ENCODE results near the gene ITGB1. TPM values are rescaled to one million over a fixed set of nuclear protein-coding genes. Genes with fewer than 3 reads are reported as not detected.

ITGB1 gene
- total RNA-seq, 1 experiment from 2014 or later: 317 TPM

DNA sequence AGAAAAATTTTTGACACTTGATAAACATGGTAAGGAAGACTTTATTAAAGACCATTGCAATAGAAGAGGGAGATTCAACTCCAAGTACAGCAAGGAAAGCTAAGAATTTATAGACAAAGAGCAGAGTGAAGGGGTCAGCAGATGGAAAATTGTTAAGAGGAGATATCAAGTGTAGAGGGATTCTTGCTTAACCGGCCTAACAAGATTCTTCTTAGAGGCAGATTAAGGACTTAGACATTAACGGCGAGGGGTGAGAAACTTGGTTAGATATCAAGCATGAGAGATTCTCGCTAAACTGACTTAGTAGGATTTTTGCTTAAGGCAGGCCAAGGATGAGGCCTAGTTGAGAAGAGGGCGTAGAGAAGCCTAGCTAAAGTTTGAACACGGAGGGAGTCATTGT, 76.0 kb downstream of the ITGB1 start:
- Mint-ChIP-seq H3K27me3 (ENCODE audit: low read depth) (no peaks in the 10 kb centered on the region; the same call in 1 of the 2 replicates), H3K36me3 (no peaks in the 10 kb centered on the region), H3K27ac (no peak overlapping the region; the same call in 1 of the 2 replicates), H3K9me3 (no peaks in the 10 kb centered on the region), H3K4me3 (no peak overlapping the region), H3K4me1 (peaks cover 10% of the 10 kb centered on the region)
- ChIA-PET CTCF (interaction anchor here (1.2 kb wide), 1 partner anchor 11 kb away, joined by 5 read pairs; no protein-coding TSS in a partner anchor), POLR2A (no interaction called here)
- ATAC-seq (no peak), DNase-seq (ENCODE audit: low spot score) (no peak)
- TF ChIP-seq MXD4 (CRISPR knock-in tag; IDR thresholded peaks at IDR 0.05; ENCODE audit: borderline replicate concordance): no peak
- no peak for TF ChIP-seq HMGXB4 (CRISPR knock-in tag; IDR thresholded peaks at IDR 0.05)
- no peak for TF ChIP-seq FOXJ3 (CRISPR knock-in tag; IDR thresholded peaks at IDR 0.05; ENCODE audit: borderline replicate concordance)
- TF ChIP-seq, protein P1, sequence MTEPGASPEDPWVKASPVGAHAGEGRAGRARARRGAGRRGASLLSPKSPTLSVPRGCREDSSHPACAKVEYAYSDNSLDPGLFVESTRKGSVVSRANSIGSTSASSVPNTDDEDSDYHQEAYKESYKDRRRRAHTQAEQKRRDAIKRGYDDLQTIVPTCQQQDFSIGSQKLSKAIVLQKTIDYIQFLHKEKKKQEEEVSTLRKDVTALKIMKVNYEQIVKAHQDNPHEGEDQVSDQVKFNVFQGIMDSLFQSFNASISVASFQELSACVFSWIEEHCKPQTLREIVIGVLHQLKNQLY (CRISPR knock-in tag; IDR thresholded peaks at IDR 0.05): no peak
- TF ChIP-seq, protein P2, sequence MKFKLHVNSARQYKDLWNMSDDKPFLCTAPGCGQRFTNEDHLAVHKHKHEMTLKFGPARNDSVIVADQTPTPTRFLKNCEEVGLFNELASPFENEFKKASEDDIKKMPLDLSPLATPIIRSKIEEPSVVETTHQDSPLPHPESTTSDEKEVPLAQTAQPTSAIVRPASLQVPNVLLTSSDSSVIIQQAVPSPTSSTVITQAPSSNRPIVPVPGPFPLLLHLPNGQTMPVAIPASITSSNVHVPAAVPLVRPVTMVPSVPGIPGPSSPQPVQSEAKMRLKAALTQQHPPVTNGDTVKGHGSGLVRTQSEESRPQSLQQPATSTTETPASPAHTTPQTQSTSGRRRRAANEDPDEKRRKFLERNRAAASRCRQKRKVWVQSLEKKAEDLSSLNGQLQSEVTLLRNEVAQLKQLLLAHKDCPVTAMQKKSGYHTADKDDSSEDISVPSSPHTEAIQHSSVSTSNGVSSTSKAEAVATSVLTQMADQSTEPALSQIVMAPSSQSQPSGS (CRISPR knock-in tag; IDR thresholded peaks at IDR 0.05; ENCODE audit: borderline replicate concordance, low read depth): no peak
- TF ChIP-seq ETV6 (CRISPR knock-in tag; IDR thresholded peaks at IDR 0.05): no peak
- TF ChIP-seq, protein P3, sequence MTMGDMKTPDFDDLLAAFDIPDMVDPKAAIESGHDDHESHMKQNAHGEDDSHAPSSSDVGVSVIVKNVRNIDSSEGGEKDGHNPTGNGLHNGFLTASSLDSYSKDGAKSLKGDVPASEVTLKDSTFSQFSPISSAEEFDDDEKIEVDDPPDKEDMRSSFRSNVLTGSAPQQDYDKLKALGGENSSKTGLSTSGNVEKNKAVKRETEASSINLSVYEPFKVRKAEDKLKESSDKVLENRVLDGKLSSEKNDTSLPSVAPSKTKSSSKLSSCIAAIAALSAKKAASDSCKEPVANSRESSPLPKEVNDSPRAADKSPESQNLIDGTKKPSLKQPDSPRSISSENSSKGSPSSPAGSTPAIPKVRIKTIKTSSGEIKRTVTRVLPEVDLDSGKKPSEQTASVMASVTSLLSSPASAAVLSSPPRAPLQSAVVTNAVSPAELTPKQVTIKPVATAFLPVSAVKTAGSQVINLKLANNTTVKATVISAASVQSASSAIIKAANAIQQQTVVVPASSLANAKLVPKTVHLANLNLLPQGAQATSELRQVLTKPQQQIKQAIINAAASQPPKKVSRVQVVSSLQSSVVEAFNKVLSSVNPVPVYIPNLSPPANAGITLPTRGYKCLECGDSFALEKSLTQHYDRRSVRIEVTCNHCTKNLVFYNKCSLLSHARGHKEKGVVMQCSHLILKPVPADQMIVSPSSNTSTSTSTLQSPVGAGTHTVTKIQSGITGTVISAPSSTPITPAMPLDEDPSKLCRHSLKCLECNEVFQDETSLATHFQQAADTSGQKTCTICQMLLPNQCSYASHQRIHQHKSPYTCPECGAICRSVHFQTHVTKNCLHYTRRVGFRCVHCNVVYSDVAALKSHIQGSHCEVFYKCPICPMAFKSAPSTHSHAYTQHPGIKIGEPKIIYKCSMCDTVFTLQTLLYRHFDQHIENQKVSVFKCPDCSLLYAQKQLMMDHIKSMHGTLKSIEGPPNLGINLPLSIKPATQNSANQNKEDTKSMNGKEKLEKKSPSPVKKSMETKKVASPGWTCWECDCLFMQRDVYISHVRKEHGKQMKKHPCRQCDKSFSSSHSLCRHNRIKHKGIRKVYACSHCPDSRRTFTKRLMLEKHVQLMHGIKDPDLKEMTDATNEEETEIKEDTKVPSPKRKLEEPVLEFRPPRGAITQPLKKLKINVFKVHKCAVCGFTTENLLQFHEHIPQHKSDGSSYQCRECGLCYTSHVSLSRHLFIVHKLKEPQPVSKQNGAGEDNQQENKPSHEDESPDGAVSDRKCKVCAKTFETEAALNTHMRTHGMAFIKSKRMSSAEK (CRISPR knock-in tag; IDR thresholded peaks at IDR 0.05; ENCODE audit: borderline replicate concordance): no peak
- no peak for TF ChIP-seq ZNF281 (CRISPR knock-in tag; IDR thresholded peaks at IDR 0.05)
- TF ChIP-seq, protein P4, sequence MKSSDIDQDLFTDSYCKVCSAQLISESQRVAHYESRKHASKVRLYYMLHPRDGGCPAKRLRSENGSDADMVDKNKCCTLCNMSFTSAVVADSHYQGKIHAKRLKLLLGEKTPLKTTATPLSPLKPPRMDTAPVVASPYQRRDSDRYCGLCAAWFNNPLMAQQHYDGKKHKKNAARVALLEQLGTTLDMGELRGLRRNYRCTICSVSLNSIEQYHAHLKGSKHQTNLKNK (CRISPR knock-in tag; IDR thresholded peaks at IDR 0.05): no peak
- TF ChIP-seq, protein P5, sequence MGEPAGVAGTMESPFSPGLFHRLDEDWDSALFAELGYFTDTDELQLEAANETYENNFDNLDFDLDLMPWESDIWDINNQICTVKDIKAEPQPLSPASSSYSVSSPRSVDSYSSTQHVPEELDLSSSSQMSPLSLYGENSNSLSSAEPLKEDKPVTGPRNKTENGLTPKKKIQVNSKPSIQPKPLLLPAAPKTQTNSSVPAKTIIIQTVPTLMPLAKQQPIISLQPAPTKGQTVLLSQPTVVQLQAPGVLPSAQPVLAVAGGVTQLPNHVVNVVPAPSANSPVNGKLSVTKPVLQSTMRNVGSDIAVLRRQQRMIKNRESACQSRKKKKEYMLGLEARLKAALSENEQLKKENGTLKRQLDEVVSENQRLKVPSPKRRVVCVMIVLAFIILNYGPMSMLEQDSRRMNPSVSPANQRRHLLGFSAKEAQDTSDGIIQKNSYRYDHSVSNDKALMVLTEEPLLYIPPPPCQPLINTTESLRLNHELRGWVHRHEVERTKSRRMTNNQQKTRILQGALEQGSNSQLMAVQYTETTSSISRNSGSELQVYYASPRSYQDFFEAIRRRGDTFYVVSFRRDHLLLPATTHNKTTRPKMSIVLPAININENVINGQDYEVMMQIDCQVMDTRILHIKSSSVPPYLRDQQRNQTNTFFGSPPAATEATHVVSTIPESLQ (CRISPR knock-in tag; IDR thresholded peaks at IDR 0.05): no peak
- no peak for TF ChIP-seq ZNF396 (CRISPR knock-in tag; IDR thresholded peaks at IDR 0.05; ENCODE audit: borderline replicate concordance)
- TF ChIP-seq NR2C2 (CRISPR knock-in tag; IDR thresholded peaks at IDR 0.05): no peak
- TF ChIP-seq, protein P6, sequence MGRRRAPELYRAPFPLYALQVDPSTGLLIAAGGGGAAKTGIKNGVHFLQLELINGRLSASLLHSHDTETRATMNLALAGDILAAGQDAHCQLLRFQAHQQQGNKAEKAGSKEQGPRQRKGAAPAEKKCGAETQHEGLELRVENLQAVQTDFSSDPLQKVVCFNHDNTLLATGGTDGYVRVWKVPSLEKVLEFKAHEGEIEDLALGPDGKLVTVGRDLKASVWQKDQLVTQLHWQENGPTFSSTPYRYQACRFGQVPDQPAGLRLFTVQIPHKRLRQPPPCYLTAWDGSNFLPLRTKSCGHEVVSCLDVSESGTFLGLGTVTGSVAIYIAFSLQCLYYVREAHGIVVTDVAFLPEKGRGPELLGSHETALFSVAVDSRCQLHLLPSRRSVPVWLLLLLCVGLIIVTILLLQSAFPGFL (CRISPR knock-in tag; IDR thresholded peaks at IDR 0.05; ENCODE audit: borderline replicate concordance): no peak

Data from WTC11 (cell line).